Measurements from ENCODE around the gene SENP6.

DNA sequence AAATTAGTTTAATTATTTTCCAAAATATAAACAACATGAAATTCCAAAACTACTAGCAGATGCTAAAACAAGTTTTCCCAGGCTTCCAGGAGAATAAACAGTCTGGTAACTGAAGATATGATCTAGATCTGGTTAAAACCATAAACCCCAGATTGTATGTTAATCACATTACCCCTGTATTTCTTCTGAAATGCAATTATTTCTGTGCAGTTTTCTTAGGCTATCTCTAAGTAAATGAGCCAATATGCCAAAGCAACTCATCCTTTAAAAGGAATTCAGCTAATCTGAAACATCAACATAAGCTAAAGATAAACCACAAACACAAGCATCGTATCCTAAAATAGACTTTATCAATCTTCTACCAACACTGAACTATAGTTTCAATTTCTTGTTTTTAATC, 44.6 kb upstream of the SENP6 start:
- TF ChIP-seq EZH2 (IDR thresholded peaks at IDR 0.05) (no peak), EZH2phosphoT487 (IDR thresholded peaks at IDR 0.05) (no peak)
